NCI-H2196 treated with DMSO at 0.1 percent for 48 hours (cell line): Measurements from ENCODE around the gene CDK13.
A peak's percentile ranks its signal among the peaks of the same experiment; 100 is the strongest.

Experiments used
- DNase-seq: peaks from one replicate; lab custom pipeline; 2025; ENCODE audit not compliant: unreplicated experiment; lab: John Stamatoyannopoulos, UW

The CDK13 gene

DNA sequence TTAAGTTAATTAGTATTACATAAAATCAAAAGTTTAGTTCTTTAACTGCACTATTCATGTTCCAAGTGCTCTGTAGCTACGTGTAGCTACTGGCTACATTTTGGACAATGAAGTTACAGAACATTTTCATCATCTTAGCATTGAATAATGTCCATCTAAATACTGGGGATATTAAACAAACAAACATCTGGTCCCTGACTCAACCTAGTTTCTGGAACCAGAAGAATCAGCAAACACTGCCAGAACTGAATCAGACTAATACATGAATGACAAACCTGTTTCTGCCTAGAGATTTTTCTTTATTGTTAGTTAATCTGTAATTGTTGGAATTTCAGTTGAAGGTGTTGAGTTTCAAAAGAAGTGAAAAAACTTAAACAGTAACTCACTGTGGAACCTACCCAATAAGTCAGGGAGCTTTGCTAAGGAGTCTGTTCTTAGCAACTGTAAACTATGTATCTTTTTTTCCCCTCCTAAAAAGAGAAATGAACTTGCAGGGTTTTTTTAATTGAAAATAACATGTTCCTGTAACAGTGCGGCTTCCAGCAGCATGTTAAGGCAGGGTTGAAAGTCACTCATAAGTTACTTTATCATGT lies 58.3 kb downstream of the CDK13 start:
- DNase-seq = no peak

GRCh38 chr7:40009301-40009700 lies 59.2 kb downstream of the CDK13 start:
- DNase-seq = no peak

DNA sequence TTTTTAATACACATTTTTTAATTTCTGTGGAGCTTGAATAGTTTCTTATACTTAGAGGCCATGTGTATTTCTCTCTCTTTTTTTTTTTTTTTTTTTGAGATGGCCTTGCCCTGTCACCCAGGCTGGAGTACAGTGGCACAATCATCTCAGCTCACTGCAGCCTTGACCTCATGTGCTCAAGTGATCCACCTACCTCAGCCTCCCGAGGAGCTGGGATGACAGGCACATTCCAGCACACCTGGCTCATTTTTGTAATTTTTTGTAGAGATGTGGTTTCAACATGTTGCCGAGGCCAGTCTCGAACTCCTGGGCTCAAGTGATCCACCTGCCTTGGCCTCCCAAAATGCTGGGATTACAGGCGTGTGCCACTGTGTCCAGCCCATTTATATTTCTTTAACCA lies 64.3 kb downstream of the CDK13 start:
- no peak for DNase-seq

- DNase-seq = peak; percentile 2
Measured at GRCh38 chr7:40015790-40016296, 65.8 kb downstream of the CDK13 start.

GRCh38 chr7:40019558-40019957 lies 69.5 kb downstream of the CDK13 start:
- no peak for DNase-seq

- no peak for DNase-seq
Measured at GRCh38 chr7:40024048-40024447, 74.0 kb downstream of the CDK13 start.

DNA sequence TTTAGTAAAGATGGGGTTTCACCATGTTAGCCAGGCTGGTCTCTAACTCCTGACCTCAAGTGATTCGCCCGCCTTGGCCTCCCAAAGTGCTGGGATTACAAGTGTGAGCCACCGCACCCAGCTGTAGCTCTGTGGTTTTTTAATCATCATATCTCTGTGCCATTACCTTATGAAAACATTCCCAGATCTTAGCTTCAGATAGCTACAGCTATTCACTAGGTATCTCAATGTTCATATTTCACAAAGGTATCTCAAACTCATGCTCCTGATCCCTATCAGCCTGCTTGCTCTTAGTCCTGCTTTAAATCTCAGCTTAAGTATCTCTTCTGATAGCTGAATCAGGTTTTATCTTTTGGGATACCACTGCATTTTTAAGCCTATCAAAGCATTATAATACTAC lies 74.8 kb downstream of the CDK13 start:
- no peak for DNase-seq

- no peak for DNase-seq
Measured at GRCh38 chr7:40027545-40027944, 77.5 kb downstream of the CDK13 start.

GRCh38 chr7:40033826-40034225 lies 83.8 kb downstream of the CDK13 start:
- DNase-seq = no peak

GRCh38 chr7:40041456-40041855 lies 91.4 kb downstream of the CDK13 start:
- DNase-seq = no peak

DNA sequence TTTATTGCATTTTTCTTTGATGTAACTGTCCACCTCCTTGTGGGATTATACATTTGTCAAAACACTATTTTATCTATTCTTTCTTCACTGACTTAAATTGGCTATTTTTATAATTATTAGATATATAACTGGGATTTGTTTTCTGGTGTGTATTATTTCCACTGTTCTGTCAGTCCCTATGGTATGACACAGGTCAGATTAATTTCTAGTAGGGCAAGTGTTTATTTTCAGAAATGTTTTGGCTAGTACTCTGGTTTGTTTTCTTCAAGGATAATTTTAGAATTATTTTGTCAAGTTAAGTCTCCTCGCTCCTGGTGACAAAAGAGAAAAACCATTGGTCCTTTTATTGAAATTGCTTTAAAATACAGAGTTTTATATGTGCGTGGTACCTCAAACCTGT lies 93.1 kb downstream of the CDK13 start:
- DNase-seq = no peak

GRCh38 chr7:40047661-40048060 lies 97.6 kb downstream of the CDK13 start:
- DNase-seq = no peak

DNA sequence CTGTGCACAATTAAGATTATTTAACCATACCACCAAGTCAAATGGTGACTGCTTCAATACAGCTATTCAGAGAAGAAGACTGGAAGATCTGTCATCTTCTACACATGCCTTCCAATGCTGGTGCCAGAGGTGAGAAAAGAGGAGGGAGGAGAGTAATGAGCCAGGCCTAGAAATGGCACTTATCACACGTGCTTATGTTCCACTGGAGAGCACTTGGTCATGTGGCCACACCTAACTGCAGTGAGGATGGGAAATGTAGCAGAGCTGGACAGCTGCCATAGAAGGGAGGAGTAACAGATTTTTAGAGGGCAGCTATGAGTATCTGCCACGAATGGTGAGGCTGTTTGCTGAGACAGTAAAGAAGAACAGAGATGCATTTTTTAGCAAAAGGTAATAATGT lies 107.2 kb downstream of the CDK13 start:
- DNase-seq = peak; percentile 50

DNA sequence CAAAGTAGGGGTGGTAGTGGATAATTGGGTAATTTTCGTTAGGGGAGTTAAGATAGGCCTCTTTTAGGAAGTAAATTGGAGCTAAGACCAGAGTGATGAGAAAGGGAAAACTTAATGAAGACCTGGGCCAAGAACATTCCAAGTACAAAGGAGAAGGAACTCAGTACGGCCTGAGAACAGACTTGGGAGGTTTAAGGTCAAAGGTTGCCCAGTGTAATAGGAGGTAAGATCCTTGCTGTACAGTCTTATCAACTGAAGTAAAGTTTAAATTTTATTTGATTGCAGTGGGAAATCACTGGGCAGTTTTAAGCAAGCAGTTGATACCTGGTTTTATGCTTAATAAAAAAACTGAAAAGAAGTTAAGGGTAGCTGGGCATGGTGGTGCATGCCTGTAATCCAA lies 108.0 kb downstream of the CDK13 start:
- DNase-seq = no peak

- DNase-seq = no peak
Measured at GRCh38 chr7:40058636-40059035, 108.6 kb downstream of the CDK13 start.

DNA sequence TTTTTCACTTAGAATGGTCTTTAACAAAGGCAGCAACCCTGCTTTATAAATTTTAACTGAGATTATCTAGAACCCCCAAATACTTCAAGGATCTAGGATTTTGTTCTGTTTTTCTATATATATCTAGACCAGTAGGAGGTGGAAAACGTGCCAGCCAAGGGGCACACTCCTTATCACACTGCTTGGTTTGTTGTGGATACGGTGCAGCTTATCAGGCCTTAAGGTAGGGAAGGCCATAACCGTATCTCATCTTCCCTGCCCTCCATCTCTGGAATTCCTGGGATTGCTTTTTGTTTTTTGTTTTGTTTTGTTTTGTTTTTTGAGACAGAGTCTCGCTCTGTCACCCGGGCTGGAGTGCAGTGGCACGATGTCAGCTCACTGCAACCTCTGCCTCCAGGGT lies 109.0 kb downstream of the CDK13 start:
- no peak for DNase-seq

- DNase-seq = no peak
Measured at GRCh38 chr7:40072268-40072667, 122.2 kb downstream of the CDK13 start.

DNA sequence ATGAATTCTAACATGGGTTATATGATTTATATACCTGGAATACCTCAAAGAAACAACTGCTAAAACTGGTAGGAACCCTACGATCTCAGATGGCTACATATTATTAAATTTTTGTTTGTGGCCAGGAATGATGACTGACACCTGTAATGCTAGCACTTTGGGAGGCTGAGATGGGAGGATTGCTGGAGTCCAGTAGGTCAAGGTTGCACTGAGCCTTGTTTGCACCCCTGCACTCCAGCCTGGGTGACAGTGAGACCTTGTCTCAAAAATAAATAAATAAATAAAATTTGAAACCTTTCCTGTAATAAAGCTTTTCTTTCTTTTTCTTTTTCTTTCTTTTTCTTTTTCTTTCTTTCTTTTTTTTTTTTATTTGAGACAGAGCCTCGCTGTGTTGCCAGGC lies 123.2 kb downstream of the CDK13 start:
- no peak for DNase-seq

DNA sequence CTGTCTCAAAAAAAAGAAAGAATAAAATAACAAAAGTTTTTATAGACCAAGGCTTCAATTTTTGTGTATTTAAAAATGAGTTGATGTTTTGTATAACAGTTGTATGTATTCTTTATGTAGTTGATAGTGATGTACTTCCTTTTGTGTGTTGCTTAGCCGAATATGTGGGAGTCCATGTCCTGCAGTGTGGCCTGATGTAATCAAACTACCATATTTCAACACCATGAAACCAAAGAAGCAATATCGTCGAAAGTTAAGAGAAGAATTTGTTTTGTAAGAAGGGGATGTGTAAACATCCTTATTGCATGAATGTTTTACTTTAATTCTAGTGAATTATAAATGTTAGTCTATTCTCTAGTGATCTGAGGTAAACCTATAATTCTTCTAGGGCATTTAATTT lies 127.8 kb downstream of the CDK13 start:
- no peak for DNase-seq

GRCh38 chr7:40092182-40092581 lies 142.1 kb downstream of the CDK13 start:
- no peak for DNase-seq

DNA sequence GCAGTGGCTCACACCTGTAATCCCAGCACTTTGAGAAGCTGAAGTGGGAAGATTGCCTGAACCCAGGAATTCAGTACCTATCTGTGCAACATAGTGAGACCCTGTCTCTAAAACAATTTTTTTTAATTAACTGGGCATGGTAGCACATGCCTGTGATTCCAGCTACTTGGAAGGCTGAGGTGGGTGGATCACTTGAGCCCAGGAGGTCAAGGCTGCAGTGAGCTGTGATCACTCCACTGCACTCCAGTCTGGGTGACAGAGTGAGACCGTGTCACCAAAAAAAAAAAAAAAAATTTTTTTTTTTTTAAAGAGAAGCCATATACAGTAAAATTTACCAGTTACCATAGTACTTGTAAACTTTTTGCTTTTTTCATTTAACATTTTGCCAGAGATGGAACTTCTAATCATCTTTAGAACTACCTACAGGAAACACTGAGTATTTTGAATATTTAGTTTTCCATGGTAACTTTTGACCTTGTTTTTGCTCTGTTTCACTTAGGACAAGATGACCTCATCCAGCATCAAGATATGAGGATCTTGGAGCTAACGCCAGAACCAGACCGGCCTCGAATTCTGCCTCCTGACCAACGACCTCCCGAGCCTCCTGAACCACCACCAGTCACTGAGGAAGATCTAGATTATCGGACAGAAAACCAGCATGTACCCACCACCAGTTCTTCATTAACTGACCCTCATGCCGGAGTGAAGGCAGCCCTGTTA lies 143.7 kb downstream of the CDK13 start:
- no peak for DNase-seq

DNA sequence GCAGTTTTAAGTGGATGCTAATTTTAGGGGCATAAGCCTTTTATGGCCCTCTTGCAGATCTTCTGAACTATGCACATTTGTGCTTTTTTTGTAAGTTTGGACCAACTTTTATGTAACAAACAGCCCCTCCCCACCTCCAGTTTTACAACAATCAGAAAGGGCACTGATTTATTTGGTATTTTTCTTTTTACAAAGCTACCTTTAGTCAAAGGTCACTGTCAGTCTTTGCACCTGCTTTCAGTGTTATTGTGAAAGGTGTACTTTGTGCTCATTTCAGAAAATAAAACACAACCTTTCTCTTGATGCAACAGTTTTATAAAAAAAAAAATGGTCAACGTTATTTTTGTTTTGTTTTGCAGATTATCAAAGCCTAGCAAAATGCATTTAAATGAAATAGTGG lies 145.2 kb downstream of the CDK13 start:
- no peak for DNase-seq
